ENCODE results near the gene VWA5B2.

The VWA5B2 gene

DNA sequence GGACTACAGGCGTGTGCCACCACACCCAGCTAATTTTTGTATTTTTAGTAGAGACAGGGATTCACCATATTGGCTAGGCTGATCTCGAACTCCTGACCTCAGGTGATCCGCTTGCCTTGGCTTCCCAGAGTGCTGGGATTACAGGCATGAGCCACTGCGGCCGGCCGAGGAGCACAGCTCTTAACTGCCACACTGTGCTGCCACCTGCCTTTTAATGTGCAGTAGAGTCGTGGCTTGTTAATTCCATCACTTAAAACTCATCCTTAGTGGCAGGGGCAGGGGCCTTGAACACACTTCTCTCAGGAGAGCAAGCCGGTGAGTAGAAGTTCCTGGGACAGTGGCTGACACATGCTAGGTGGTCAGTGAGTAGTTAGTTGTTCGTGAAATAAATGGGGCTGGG lies 30.9 kb upstream of the VWA5B2 start:
- TF ChIP-seq, protein P1, sequence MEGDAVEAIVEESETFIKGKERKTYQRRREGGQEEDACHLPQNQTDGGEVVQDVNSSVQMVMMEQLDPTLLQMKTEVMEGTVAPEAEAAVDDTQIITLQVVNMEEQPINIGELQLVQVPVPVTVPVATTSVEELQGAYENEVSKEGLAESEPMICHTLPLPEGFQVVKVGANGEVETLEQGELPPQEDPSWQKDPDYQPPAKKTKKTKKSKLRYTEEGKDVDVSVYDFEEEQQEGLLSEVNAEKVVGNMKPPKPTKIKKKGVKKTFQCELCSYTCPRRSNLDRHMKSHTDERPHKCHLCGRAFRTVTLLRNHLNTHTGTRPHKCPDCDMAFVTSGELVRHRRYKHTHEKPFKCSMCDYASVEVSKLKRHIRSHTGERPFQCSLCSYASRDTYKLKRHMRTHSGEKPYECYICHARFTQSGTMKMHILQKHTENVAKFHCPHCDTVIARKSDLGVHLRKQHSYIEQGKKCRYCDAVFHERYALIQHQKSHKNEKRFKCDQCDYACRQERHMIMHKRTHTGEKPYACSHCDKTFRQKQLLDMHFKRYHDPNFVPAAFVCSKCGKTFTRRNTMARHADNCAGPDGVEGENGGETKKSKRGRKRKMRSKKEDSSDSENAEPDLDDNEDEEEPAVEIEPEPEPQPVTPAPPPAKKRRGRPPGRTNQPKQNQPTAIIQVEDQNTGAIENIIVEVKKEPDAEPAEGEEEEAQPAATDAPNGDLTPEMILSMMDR (IDR thresholded peaks at IDR 0.05) = no peak
- no peak for TF ChIP-seq ZFX (IDR thresholded peaks at IDR 0.05; ENCODE audit: borderline replicate concordance)

GRCh38 chr3:184200825-184201224 lies 28.6 kb upstream of the VWA5B2 start:
- no peak overlapping the region for H3K27ac ChIP-seq
- TF ChIP-seq, protein P1 (IDR thresholded peaks at IDR 0.05) = no peak
- TF ChIP-seq ZFX (IDR thresholded peaks at IDR 0.05; ENCODE audit: borderline replicate concordance) = no peak

More for the DNA sequence above, 30.9 kb upstream of the VWA5B2 start:
- H3K27ac ChIP-seq = no peak overlapping the region

- no peak overlapping the region for H3K27ac ChIP-seq
- TF ChIP-seq, protein P1 (IDR thresholded peaks at IDR 0.05) = no peak
- TF ChIP-seq ZFX (IDR thresholded peaks at IDR 0.05; ENCODE audit: borderline replicate concordance) = no peak
These were observed 25.9 kb upstream of the VWA5B2 start for GRCh38 chr3:184203526-184203925.

DNA sequence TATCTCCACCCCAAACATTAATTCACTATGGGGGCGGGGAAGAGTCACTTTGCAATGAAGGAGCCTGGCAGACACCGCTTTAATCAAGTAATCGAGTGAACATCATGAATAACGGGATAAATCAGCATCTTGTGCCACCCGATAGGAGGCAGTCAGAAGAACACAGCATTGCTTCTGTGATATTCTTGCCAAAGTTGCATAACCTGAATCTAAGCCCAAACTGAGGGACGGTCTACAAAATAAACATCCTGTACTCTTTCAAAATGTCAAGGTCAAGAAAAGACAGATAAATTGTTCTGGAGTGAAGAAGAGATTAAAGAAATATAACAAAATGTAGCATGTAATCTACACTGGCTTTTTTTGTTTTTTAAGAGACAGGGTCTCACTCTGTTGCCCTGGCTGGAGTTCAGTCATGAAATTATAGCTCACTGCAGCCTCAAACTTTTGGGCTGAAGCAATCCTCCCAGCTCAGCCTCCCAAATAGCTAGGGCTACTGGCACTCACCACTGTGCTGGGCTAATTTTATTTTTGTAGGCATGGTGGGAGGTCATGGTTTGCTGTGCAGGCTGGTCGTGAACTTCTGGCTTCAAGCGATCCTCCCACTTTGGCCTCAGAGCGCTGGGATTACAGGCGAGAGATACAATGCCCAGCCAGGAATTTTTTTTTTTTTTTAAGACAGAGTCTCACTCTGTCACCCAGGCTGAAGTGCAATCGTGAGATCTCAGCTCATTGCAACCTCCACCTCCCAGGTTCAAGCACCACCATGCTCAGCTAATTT lies 20.1 kb upstream of the VWA5B2 start:
- H3K27ac ChIP-seq = no peak overlapping the region
- TF ChIP-seq, protein P1 (IDR thresholded peaks at IDR 0.05) = no peak
- no peak for TF ChIP-seq ZFX (IDR thresholded peaks at IDR 0.05; ENCODE audit: borderline replicate concordance)

- H3K27ac ChIP-seq = no peak overlapping the region
- TF ChIP-seq, protein P1 (IDR thresholded peaks at IDR 0.05) = no peak
- TF ChIP-seq ZFX (IDR thresholded peaks at IDR 0.05; ENCODE audit: borderline replicate concordance) = no peak
These were observed 18.1 kb upstream of the VWA5B2 start for GRCh38 chr3:184211297-184211696.

GRCh38 chr3:184211718-184212117 lies 17.7 kb upstream of the VWA5B2 start:
- no peak for TF ChIP-seq ZFX (IDR thresholded peaks at IDR 0.05; ENCODE audit: borderline replicate concordance)
- TF ChIP-seq, protein P1 (IDR thresholded peaks at IDR 0.05) = no peak
- H3K27ac ChIP-seq = no peak overlapping the region

GRCh38 chr3:184218814-184219213 lies 10.6 kb upstream of the VWA5B2 start:
- no peak for TF ChIP-seq ZFX (IDR thresholded peaks at IDR 0.05; ENCODE audit: borderline replicate concordance)
- TF ChIP-seq, protein P1 (IDR thresholded peaks at IDR 0.05) = no peak

More at GRCh38 chr3:184218814-184219213, 10.6 kb upstream of the VWA5B2 start:
- no peak overlapping the region for H3K27ac ChIP-seq
